ENCODE results near the gene COQ10A. TPM values are rescaled to one million over a fixed set of nuclear protein-coding genes. Genes with fewer than 3 reads are reported as not detected.
A peak's percentile ranks its signal among the peaks of the same experiment; 100 is the strongest.

The COQ10A gene
- total and polyA plus RNA-seq, 2 of the 13 experiments (the other 11 are each of a cell fraction or from before 2014, with no cell fraction given), result 21.0 to 37.3 TPM

DNA sequence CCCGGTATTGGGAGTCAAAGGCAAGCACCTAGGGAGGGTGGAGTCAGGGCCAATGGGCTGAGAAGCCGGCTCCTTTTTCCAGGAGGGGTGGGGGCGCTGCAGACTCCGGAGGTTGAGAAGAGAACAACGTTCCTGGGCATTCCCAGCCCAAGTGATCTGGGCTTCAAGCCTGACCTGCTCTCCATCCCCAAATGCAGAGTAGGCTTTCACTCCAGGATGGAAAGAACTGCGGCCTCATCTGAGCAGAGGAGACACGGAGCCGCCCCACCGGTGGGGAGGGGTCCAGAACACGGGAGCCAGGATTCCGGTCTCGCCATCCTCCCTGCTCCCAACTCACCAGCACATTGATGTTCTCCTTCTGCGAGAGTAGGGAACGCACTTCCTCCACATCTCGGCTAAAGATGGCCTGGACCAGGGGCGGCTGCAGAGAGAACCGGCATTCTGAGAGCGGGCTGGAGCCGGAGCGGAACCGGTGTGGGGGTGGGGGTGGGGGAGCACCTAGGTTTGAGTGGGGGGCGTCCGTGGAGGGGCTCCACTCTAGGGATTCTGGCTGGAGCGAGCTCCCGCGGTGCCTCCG is 9.2 kb upstream of the COQ10A start (continued):
- TF ChIP-seq KIAA2018 (CRISPR knock-in tag; IDR thresholded peaks at IDR 0.05; ENCODE audit: borderline replicate concordance) (no peak), WIZ (CRISPR knock-in tag; IDR thresholded peaks at IDR 0.05) (0 out of 2 replicates have a peak, but pooled peaks have one; percentile 20), POLR2AphosphoS5 (IDR thresholded peaks at IDR 0.05; ENCODE audit: low read depth, low read length) (no peak), GATAD1 (CRISPR knock-in tag; IDR thresholded peaks at IDR 0.05) (no peak), ARHGAP35 (CRISPR knock-in tag; IDR thresholded peaks at IDR 0.05; ENCODE audit: borderline replicate concordance) (no peak), ZNF879 (CRISPR knock-in tag; IDR thresholded peaks at IDR 0.05) (0 out of 2 replicates have a peak, but pooled peaks have one; percentile 13), ZBTB34 (CRISPR knock-in tag; IDR thresholded peaks at IDR 0.05) (no peak), TOPORS (CRISPR knock-in tag; IDR thresholded peaks at IDR 0.05) (no peak), ZNF616 (CRISPR knock-in tag; IDR thresholded peaks at IDR 0.05; ENCODE audit: low read depth) (no peak), ZNF605 (CRISPR knock-in tag; IDR thresholded peaks at IDR 0.05) (peak; percentile 48; the same call in 1 of the 2 replicates), SALL1 (CRISPR knock-in tag; IDR thresholded peaks at IDR 0.05) (no peak), ZMYM2 (CRISPR knock-in tag; IDR thresholded peaks at IDR 0.05) (no peak), KDM5A (IDR thresholded peaks at IDR 0.05; ENCODE audit: borderline replicate concordance, low read length) (0 out of 2 replicates have a peak, but pooled peaks have one; percentile 28), THYN1 (CRISPR knock-in tag; IDR thresholded peaks at IDR 0.05; ENCODE audit: borderline replicate concordance, low read depth) (no peak), HHEX (CRISPR knock-in tag; IDR thresholded peaks at IDR 0.05) (no peak), MTA3 (CRISPR knock-in tag; IDR thresholded peaks at IDR 0.05) (no peak), HNRNPL (IDR thresholded peaks at IDR 0.05; ENCODE audit: low read depth, low read length) (no peak), KMT2A (CRISPR knock-in tag; IDR thresholded peaks at IDR 0.05) (no peak), ZNF547 (CRISPR knock-in tag; IDR thresholded peaks at IDR 0.05) (no peak)
- TF ChIP-seq, protein P1, sequence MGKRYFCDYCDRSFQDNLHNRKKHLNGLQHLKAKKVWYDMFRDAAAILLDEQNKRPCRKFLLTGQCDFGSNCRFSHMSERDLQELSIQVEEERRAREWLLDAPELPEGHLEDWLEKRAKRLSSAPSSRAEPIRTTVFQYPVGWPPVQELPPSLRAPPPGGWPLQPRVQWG (CRISPR knock-in tag; IDR thresholded peaks at IDR 0.05; ENCODE audit: borderline replicate concordance, low read depth), result no peak
- TF ChIP-seq, protein P2, sequence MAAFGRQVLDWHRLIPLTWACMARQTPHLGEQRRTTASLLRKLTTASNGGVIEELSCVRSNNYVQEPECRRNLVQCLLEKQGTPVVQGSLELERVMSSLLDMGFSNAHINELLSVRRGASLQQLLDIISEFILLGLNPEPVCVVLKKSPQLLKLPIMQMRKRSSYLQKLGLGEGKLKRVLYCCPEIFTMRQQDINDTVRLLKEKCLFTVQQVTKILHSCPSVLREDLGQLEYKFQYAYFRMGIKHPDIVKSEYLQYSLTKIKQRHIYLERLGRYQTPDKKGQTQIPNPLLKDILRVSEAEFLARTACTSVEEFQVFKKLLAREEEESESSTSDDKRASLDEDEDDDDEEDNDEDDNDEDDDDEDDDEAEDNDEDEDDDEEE (CRISPR knock-in tag; IDR thresholded peaks at IDR 0.05), result no peak

Data from HepG2 (cell line).